GM12878 (cell line): ENCODE results near the gene ARTN. TPM values are rescaled to one million over a fixed set of nuclear protein-coding genes. Genes with fewer than 3 reads are reported as not detected.

Experiments used
- ATAC-seq: fragments of 200-7000 bp; cut with Tn5 transposase; 3 replicates; pipeline ENCODE4 v1.9.1; 2020; ENCODE audit warnings: mild to moderate bottlenecking, moderate library complexity
- BruUV-seq: library from RNA; stranded (reverse); fragments of 400-500 nt; replicated peaks from 2 replicates; lab custom pipeline; 2021; lab: Mats Ljungman, UMichigan
- CTCF ChIA-PET: fragments of 300-600 bp; sonication (Branson Sonifier 250); formaldehyde crosslinking; extraction: SDS; loops from one replicate; lab custom pipeline; 2021; ENCODE audit warnings: inconsistent platforms; lab: Yijun Ruan, JAX
- POLR2A ChIA-PET: fragments of 350-600 bp; formaldehyde crosslinking; extraction: SDS; loops from one replicate; lab custom pipeline; 2021; ENCODE audit warnings: inconsistent platforms; lab: Charles Lee
- RAD21 ChIA-PET: fragments of 300-600 bp; sonication (Branson Sonifier 250); formaldehyde crosslinking; loops from one replicate; lab custom pipeline; 2023; ENCODE audit warnings: antibody characterized with exemption; ENCODE audit not compliant: unreplicated experiment; lab: Charles Lee
- SMC1A ChIA-PET: fragments of 300-600 bp; sonication (Branson Sonifier 250); formaldehyde crosslinking; loops from one replicate; lab custom pipeline; 2023; ENCODE audit not compliant: unreplicated experiment, uncharacterized antibody; lab: Charles Lee
- DNase-seq: peaks from one replicate; pipeline ENCODE4 v3.0.0-alpha.2; 2011; ENCODE audit warnings: low read depth, low spot score
- FAIRE-seq: peaks from 3 replicates; lab custom pipeline; 2011; peaks lifted over from hg19 to GRCh38; lab: Jason Lieb, UNC
- H2AFZ ChIP-seq: 2 replicates; pipeline ENCODE4 v1.6.0; 2011; ENCODE audit warnings: low read depth, low read length, control low read depth; ENCODE audit not compliant: control insufficient read depth
- H3K27ac ChIP-seq: 2 replicates; pipeline ENCODE4 v1.5.1; 2011; ENCODE audit warnings: control low read depth; ENCODE audit not compliant: control insufficient read depth, insufficient read depth
- H3K27me3 ChIP-seq, 2 experiments: replicated peaks in 1 of 2; 2 replicates each; pipeline versions ENCODE4 v1.6.0 to v1.6.1; 2011; ENCODE audit warnings: low read length in 1 of 2; ENCODE audit not compliant: control insufficient read depth in 2 of 2, insufficient read depth in 2 of 2
- H3K36me3 ChIP-seq, 2 experiments: 2 replicates each; pipeline ENCODE4 v1.5.1; 2011; ENCODE audit warnings: low read length in 1 of 2; ENCODE audit not compliant: control insufficient read depth in 2 of 2, insufficient read depth in 2 of 2
- H3K4me1 ChIP-seq: 2 replicates; pipeline ENCODE4 v1.6.1; 2011; ENCODE audit warnings: mild to moderate bottlenecking, low read length, moderate library complexity, mixed read lengths; ENCODE audit not compliant: control insufficient read depth, insufficient read depth
- H3K4me2 ChIP-seq: 2 replicates; pipeline ENCODE4 v1.6.0; 2011; ENCODE audit warnings: control low read depth; ENCODE audit not compliant: control insufficient read depth, insufficient read depth
- H3K4me3 ChIP-seq: fragments of 200-600 bp; sonication (generic); 2 replicates; pipeline ENCODE4 v1.5.1; 2016
- H3K79me2 ChIP-seq: 2 replicates; pipeline ENCODE4 v1.6.0; 2011; ENCODE audit warnings: low read length; ENCODE audit not compliant: control insufficient read depth, insufficient read depth
- H3K9ac ChIP-seq: 2 replicates; pipeline ENCODE4 v1.8.0; 2011; ENCODE audit warnings: low read length, control low read depth, mixed read lengths; ENCODE audit not compliant: control insufficient read depth, insufficient read depth
- H3K9me3 ChIP-seq: replicated peaks from 3 replicates; pipeline ENCODE4 v1.5.1; 2011; ENCODE audit warnings: mild to moderate bottlenecking, low read length; ENCODE audit not compliant: control insufficient read depth, insufficient read depth
- H4K20me1 ChIP-seq: 2 replicates; pipeline ENCODE4 v1.6.0; 2011; ENCODE audit not compliant: control insufficient read depth, insufficient read depth
- BCL3 ChIP-seq: IDR thresholded peaks from 2 replicates; pipeline ENCODE4 v1.6.1; 2011; ENCODE audit warnings: borderline replicate concordance, low read depth, mild to moderate bottlenecking, moderate library complexity, low read length; ENCODE audit not compliant: insufficient read depth, poor library complexity, severe bottlenecking
- CBX3 ChIP-seq: fragments of 200-600 bp; sonication (generic); IDR thresholded peaks from 2 replicates; pipeline ENCODE4 v1.6.1; 2016; ENCODE audit warnings: low read depth, borderline replicate concordance
- CREM ChIP-seq: IDR thresholded peaks from 2 replicates; pipeline ENCODE4 v1.6.1; 2014; ENCODE audit warnings: antibody characterized with exemption, low read depth
- HDAC2 ChIP-seq: fragments of 200-600 bp; sonication (generic); IDR thresholded peaks from 2 replicates; pipeline ENCODE4 v1.6.1; 2017
- KAT2A ChIP-seq: conservative IDR thresholded peaks from 2 replicates; pipeline ENCODE4 v1.6.1; 2011; ENCODE audit warnings: low read depth, low read length; ENCODE audit not compliant: control insufficient read depth
- MEF2A ChIP-seq: IDR thresholded peaks from 2 replicates; pipeline ENCODE4 v1.6.1; 2011; ENCODE audit warnings: low read depth, mild to moderate bottlenecking, low read length, moderate library complexity; ENCODE audit not compliant: insufficient read depth
- MTA3 ChIP-seq: IDR thresholded peaks from 2 replicates; pipeline ENCODE4 v1.6.1; 2012; ENCODE audit warnings: low read length, inconsistent platforms, borderline replicate concordance
- NFIC ChIP-seq: IDR thresholded peaks from 2 replicates; pipeline ENCODE4 v1.6.1; 2012; ENCODE audit warnings: low read depth, mild to moderate bottlenecking, inconsistent platforms, low read length, moderate library complexity
- RUNX3 ChIP-seq: IDR thresholded peaks from 2 replicates; pipeline ENCODE4 v1.6.1; 2012; ENCODE audit warnings: low read length, inconsistent platforms
- SMAD1 ChIP-seq: fragments of 450-650 bp; IDR thresholded peaks from 2 replicates; pipeline ENCODE4 v1.6.1; 2018; ENCODE audit warnings: mild to moderate bottlenecking, low read depth; ENCODE audit not compliant: partially characterized antibody
- SMC3 ChIP-seq: IDR thresholded peaks from 2 replicates; pipeline ENCODE4 v1.6.1; 2011; ENCODE audit warnings: low read length, improper control_type of control experiment, borderline replicate concordance
- SREBF1 ChIP-seq: IDR thresholded peaks from 2 replicates; pipeline ENCODE4 v1.6.1; 2012; ENCODE audit warnings: mild to moderate bottlenecking, low read length
- ZBED1 ChIP-seq: IDR thresholded peaks from 2 replicates; pipeline ENCODE4 v1.6.1; 2016; ENCODE audit warnings: borderline replicate concordance
- WGBS: methylation state at CpG from one replicate; pipeline ENCODE4 v1.1.6; 2016; ENCODE audit warnings: low lambda C conversion rate; ENCODE audit not compliant: insufficient replicate concordance, insufficient coverage; ENCODE audit errors: missing lambda C conversion rate; 5-methylcytosine and 5-hydroxymethylcytosine counted together
- in situ Hi-C: fragments of 300-500 bp; cut with MboI; formaldehyde crosslinking; loops from 9 replicates; pipeline ENCODE4 v1.14.3; 2018; ENCODE audit warnings: mixed read lengths
- intact Hi-C: fragments of 100-400 bp; cut with micrococcal nuclease; formaldehyde crosslinking; loops from one replicate; pipeline ENCODE4 v1.14.2; 2022; ENCODE audit not compliant: unreplicated experiment
- polyA plus RNA-seq, 11 experiments: library from polyadenylated mRNA; depleted of rRNA in 4 of 11; unstranded in 6 of 11; stranded (reverse) in 5 of 11; fragments of >200 nt; fragmentation: Nextera tagmentation in 4 of 11; fragmentation: Illumina TruSeq in 1 of 11; extraction: Ambion mirVana in 4 of 11; extraction: Trizol in 1 of 11; gene quantifications; 1 replicate in 1 of 11; 2 replicates in 10 of 11; pipeline versions ENCODE4 v1.2.1 to v1.2.3, GENCODE V29; 2011 to 2016; ENCODE audit warnings: inconsistent platforms in 2 of 11, missing spikeins in 2 of 11, low read depth in 1 of 11
- total RNA-seq, 4 experiments: library from RNA; depleted of rRNA in 3 of 4; stranded (reverse); fragments of >200 nt in 3 of 4; fragmentation: Illumina TruSeq in 1 of 4; extraction: Trizol in 1 of 4; gene quantifications; 2 replicates each; pipeline versions ENCODE4 v1.2.1 to v1.2.3, GENCODE V29; 2013 to 2021

ARTN gene
- total and polyA plus RNA-seq, 10 of the 15 experiments (the other 5 are each of a cell fraction or from before 2014, with no cell fraction given), result 0.06 to 2.1 (median 0.34) TPM; not detected in 1

- TF ChIP-seq BCL3 (no peak), CREM (no peak), SREBF1 (no peak), CBX3 (no peak), SMC3 (no peak)
Measured at GRCh38 chr1:43919906-43920305, 13.7 kb upstream of the ARTN start (continued).

DNA sequence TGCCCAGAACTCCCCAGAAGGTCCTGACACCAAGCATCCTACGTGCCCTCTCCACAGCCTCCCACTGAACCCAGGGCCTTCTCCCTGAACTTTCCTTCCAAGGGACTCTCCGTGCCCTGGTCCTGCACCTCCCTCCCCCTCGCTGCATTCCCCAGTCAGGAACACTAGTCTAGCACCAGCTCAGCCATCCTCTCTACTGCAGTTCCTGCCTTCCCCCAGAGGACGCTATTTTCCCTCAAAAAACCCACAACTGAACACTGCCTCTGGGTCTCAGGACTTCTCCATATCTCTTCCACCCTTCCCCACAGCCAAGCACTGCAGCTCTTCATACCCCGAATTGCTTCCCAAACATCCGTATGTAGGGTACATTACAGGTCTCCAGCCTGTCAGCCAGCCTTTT lies 12.6 kb upstream of the ARTN start:
- Histone ChIP-seq H3K36me3 (no peaks in the 10 kb centered on the region), H3K4me1 (no peaks in the 10 kb centered on the region), H3K9ac (no peak overlapping the region), H3K27me3 (no peaks in the 10 kb centered on the region), H3K79me2 (no peaks in the 10 kb centered on the region), H4K20me1 (no peaks in the 10 kb centered on the region), H3K4me3 (no peak overlapping the region), H2AFZ (no peak overlapping the region), H3K27ac (no peak overlapping the region), H3K4me2 (no peak overlapping the region), H3K9me3 (no peaks in the 10 kb centered on the region)
- intact Hi-C loops (no loop called here), in situ Hi-C loops (no loop called here)
- RAD21 ChIA-PET, result interaction anchor here (0.7 to 1.6 kb wide), 2 partner anchors 13 to 158 kb away, joined by 3 to 4 read pairs; no protein-coding TSS in a partner anchor
- CTCF ChIA-PET, result interaction anchor here (4.1 to 7.1 kb wide), 2 partner anchors 12 to 157 kb away, joined by 23 to 38 read pairs; partner anchors contain the start of gene ARTN
- TF ChIP-seq NFIC (no peak), MTA3 (no peak), SMAD1 (no peak), RUNX3 (no peak), HDAC2 (no peak), ZBED1 (no peak), KAT2A (no peak), MEF2A (no peak)
- POLR2A ChIA-PET, result no interaction called here
- no TSS peak for BruUV-seq
- no peak for ATAC-seq
- DNase-seq, result no peak
- FAIRE-seq, result no peak
- SMC1A ChIA-PET, result interaction anchor here (0.7 to 0.8 kb wide), 2 partner anchors 75 to 158 kb away, joined by 3 to 4 read pairs; no protein-coding TSS in a partner anchor
- 74% methylated on average over 6 of the region's 6 CpGs for WGBS
